Thyroid gland (tissue), 4 donors: ENCODE results near the gene DPP7.

Experiments used
- CTCF ChIP-seq, 6 experiments: fragments of 200-600 bp in 3 of 6; fragments of 450-650 bp in 3 of 6; sonication (generic) in 3 of 6; IDR thresholded peaks; one replicate each; pipeline ENCODE4 v1.5.1; 2016 to 2019; ENCODE audit warnings: antibody characterized with exemption in 6 of 6, mild to moderate bottlenecking in 2 of 6, inconsistent platforms in 1 of 6, moderate library complexity in 1 of 6
- POLR2A ChIP-seq, 2 donors: fragments of 450-650 bp; IDR thresholded peaks; one replicate each; pipeline ENCODE4 v1.6.1; 2017; ENCODE audit warnings: antibody characterized with exemption in 2 of 2, mild to moderate bottlenecking in 2 of 2, moderate library complexity in 1 of 2

GRCh38 chr9:137114220-137114612, 317 bp downstream of the DPP7 start:
- TF ChIP-seq CTCF (IDR thresholded peaks at IDR 0.05) (no peak), POLR2A (IDR thresholded peaks at IDR 0.05) (no peak)
